ENCODE measurements around the gene MTTP. TPM values are rescaled to one million over a fixed set of nuclear protein-coding genes. Genes with fewer than 3 reads are reported as not detected.
"Not testable (repeated sequence)": the region's sequence is repeated elsewhere in the genome, so short reads cannot be mapped to it uniquely, and the experiment has no call there.

The MTTP gene
- 100 to 1,000 TPM; 108 to 429 (median 220) TPM for polyA plus RNA-seq
- long read RNA-seq, donor 1, full-length matches to known transcripts, result 153 of 378 reads
- long read RNA-seq, donor 1, partial matches to known transcripts, result 217 of 378 reads
- long read RNA-seq, donor 1, other reads (novel, unspliced or antisense), result 8 of 378 reads
- long read RNA-seq, donor 2, full-length matches to known transcripts, result 61 of 87 reads
- long read RNA-seq, donor 2, partial matches to known transcripts, result 26 of 87 reads
- long read RNA-seq, donor 2, other reads (novel, unspliced or antisense), result 0 of 87 reads
- long read RNA-seq, donor 3, full-length matches to known transcripts, result 21 of 43 reads
- long read RNA-seq, donor 3, partial matches to known transcripts, result 22 of 43 reads
- long read RNA-seq, donor 3, other reads (novel, unspliced or antisense), result 0 of 43 reads
- long read RNA-seq, donor 4, result 0 reads
- long read RNA-seq, donor 5, full-length matches to known transcripts, result 9 of 9 reads
- long read RNA-seq, donor 5, partial matches to known transcripts, result 0 of 9 reads
- long read RNA-seq, donor 5, other reads (novel, unspliced or antisense), result 0 of 9 reads
- long read RNA-seq, donor 6, full-length matches to known transcripts, result 93 of 166 reads
- long read RNA-seq, donor 6, partial matches to known transcripts, result 73 of 166 reads
- long read RNA-seq, donor 6, other reads (novel, unspliced or antisense), result 0 of 166 reads
- long read RNA-seq, donor 7, result 0 reads
- long read RNA-seq, donor 8, result 0 reads
- long read RNA-seq, donor 9, full-length matches to known transcripts, result 15 of 59 reads
- long read RNA-seq, donor 9, partial matches to known transcripts, result 44 of 59 reads
- long read RNA-seq, donor 9, other reads (novel, unspliced or antisense), result 0 of 59 reads
- long read RNA-seq, donor 10, full-length matches to known transcripts, result 19 of 24 reads
- long read RNA-seq, donor 10, partial matches to known transcripts, result 5 of 24 reads
- long read RNA-seq, donor 10, other reads (novel, unspliced or antisense), result 0 of 24 reads

DNA sequence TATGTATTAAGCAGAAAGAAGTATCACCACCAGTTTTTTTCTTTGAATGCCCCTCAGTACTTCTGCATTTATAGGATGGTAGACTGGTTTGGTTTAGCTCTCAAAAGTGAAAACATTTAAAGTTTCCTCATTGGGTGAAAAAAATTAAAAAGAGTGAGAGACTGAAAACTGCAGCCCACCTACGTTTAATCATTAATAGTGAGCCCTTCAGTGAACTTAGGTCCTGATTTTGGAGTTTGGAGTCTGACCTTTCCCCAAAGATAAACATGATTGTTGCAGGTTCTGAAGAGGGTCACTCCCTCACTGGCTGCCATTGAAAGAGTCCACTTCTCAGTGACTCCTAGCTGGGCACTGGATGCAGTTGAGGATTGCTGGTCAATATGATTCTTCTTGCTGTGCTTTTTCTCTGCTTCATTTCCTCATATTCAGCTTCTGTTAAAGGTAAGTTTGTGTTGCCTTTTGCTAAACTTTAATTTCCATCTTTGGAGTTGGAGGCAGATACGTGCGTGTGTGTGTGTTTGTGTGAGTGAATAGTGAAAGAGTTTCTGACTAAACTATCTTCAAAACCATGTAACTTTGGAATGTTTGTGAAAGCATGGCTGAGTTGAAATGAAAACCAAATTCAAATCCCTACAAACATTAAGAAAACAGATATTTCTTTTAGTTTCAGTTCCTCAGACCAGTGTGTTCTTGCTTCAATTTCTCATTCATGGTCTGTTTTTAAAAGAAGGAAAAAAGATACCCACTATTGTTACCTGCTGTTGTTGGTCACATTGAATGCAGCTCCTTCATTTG lies at the start of gene MTTP:
MTTP (plus strand) TSS at position 295 of the 795 bp plus-strand sequence; CDS start at position 381, 86 bp downstream.
- WGBS, 3 donors, result 14 to 54% (median 21%) methylated on average over 3 of the region's 3 CpGs
- no peaks in the 10 kb centered on the region for H3K9me3 ChIP-seq (ENCODE audit: control insufficient read depth in 2 of 2, insufficient read depth in 1 of 2, low read depth in 1 of 2, low read length in 1 of 2)
- FAIRE-seq, result no peak
- DNase-seq, result peak; percentile 81 to 85
- peak within 1 kb of the TSS; percentile 36 to 92 (median 76) for H3K27ac ChIP-seq (ENCODE audit: low read depth in 1 of 3, low read length in 2 of 3)
- peak within 1 kb of the TSS in 2 of 3 donors; percentile 48 to 54 for H3K4me3 ChIP-seq (ENCODE audit: low read depth in 1 of 3, low read length in 3 of 3)
- H3K27me3 ChIP-seq (ENCODE audit: control insufficient read depth in 3 of 3, insufficient read depth in 3 of 3, low read length in 3 of 3), result no peaks in the 10 kb centered on the region
- peaks cover 0 to 6% (median 0%) of the 10 kb centered on the region in 3 donors for H3K36me3 ChIP-seq (ENCODE audit: control insufficient read depth in 3 of 3, insufficient read depth in 2 of 3, low read depth in 1 of 3, low read length in 3 of 3)
- peaks cover 0 to 16% (median 0%) of the 10 kb centered on the region in 3 donors for H3K4me1 ChIP-seq (ENCODE audit: control insufficient read depth in 3 of 3, insufficient read depth in 2 of 3, low read depth in 1 of 3, low read length in 2 of 3)

DNA sequence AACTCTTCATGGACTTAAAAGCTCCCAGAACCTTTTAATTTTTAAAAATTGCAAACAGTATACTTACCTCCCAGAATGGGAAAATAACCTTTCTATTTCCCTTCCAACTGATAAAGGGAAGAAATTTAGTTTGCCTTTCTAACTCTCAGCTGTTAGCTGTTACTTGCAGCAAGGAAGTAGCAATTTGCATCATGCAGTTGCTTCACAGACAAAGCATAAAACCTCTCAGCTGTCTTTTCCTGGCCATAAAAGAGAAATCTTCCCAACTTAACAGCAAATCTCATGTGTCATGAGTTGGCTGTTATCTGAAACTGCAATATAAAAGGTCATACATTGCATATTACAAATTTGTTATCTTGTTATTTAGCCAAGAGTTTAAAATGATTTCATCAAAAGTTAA lies 45.4 kb upstream of the MTTP start:
- H3K36me3 ChIP-seq (ENCODE audit: control insufficient read depth in 3 of 3, insufficient read depth in 2 of 3, low read depth in 1 of 3, low read length in 3 of 3), result no peaks in the 10 kb centered on the region
- H3K4me3 ChIP-seq (ENCODE audit: low read depth in 1 of 3, low read length in 3 of 3), result no peak overlapping the region
- no peaks in the 10 kb centered on the region for H3K9me3 ChIP-seq (ENCODE audit: control insufficient read depth in 2 of 2, insufficient read depth in 1 of 2, low read depth in 1 of 2, low read length in 1 of 2)
- DNase-seq (peak in 1 of 2 donors; percentile 48), FAIRE-seq (no peak)
- no peak overlapping the region for H3K27ac ChIP-seq (ENCODE audit: low read depth in 1 of 3, low read length in 2 of 3)
- H3K4me1 ChIP-seq (ENCODE audit: control insufficient read depth in 3 of 3, insufficient read depth in 2 of 3, low read depth in 1 of 3, low read length in 2 of 3), result no peaks in the 10 kb centered on the region
- no peaks in the 10 kb centered on the region for H3K27me3 ChIP-seq (ENCODE audit: control insufficient read depth in 3 of 3, insufficient read depth in 3 of 3, low read length in 3 of 3)

DNA sequence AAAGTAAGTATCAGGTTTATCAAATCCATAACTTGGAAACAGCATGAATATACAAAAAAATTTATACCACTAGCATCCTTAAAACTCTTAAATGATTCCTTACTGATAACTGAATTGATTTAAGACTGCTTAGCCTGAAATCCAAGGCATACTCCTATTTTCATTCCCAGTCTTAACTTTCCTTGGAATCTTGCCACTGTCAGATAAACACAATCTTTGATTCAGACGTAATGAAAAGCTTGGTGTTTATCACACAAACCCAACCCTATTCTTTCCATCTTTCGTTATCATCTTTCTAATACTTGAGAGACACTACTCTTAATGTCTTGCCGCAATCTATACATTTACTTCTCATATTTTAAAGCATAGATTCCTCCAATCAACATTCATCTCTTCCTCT lies 44.7 kb upstream of the MTTP start:
- no peaks in the 10 kb centered on the region for H3K4me1 ChIP-seq (ENCODE audit: control insufficient read depth in 3 of 3, insufficient read depth in 2 of 3, low read depth in 1 of 3, low read length in 2 of 3)
- H3K36me3 ChIP-seq (ENCODE audit: control insufficient read depth in 3 of 3, insufficient read depth in 2 of 3, low read depth in 1 of 3, low read length in 3 of 3), result no peaks in the 10 kb centered on the region
- FAIRE-seq (no peak), DNase-seq (no peak)
- H3K27me3 ChIP-seq (ENCODE audit: control insufficient read depth in 3 of 3, insufficient read depth in 3 of 3, low read length in 3 of 3), result no peaks in the 10 kb centered on the region
- WGBS, 3 donors, result 36 to 51% (median 49%) methylated on average over 3 of the region's 3 CpGs
- no peak overlapping the region for H3K4me3 ChIP-seq (ENCODE audit: low read depth in 1 of 3, low read length in 3 of 3)
- no peaks in the 10 kb centered on the region for H3K9me3 ChIP-seq (ENCODE audit: control insufficient read depth in 2 of 2, insufficient read depth in 1 of 2, low read depth in 1 of 2, low read length in 1 of 2)
- H3K27ac ChIP-seq (ENCODE audit: low read depth in 1 of 3, low read length in 2 of 3), result no peak overlapping the region

DNA sequence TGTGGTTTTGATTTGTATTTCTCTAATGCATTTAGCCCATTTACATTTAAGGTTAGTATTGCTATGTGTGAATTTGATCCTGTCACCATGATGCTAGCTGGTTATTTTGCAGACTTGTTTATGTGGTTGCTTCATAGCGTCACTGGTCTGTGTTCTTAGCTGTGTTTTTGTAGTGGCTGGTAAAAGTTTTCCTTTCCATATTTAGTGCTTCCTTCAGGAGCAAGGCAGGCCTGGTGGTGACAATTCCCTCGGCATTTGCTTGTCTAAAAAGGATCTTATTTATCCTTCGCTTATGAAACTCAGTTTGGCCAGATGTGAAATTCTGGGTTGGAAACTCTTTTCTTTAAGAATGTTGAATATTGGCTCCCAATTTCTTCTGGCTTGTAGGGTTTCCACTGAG lies 39.9 kb upstream of the MTTP start:
- not testable (repeated sequence) for H3K27ac ChIP-seq (ENCODE audit: low read depth in 1 of 3, low read length in 2 of 3); H3K27me3 ChIP-seq (ENCODE audit: control insufficient read depth in 3 of 3, insufficient read depth in 3 of 3, low read length in 3 of 3); DNase-seq; H3K4me3 ChIP-seq (ENCODE audit: low read depth in 1 of 3, low read length in 3 of 3); H3K36me3 ChIP-seq (ENCODE audit: control insufficient read depth in 3 of 3, insufficient read depth in 2 of 3, low read depth in 1 of 3, low read length in 3 of 3); FAIRE-seq; H3K9me3 ChIP-seq (ENCODE audit: control insufficient read depth in 2 of 2, insufficient read depth in 1 of 2, low read depth in 1 of 2, low read length in 1 of 2)
- 81 to 95% (median 91%) methylated on average over 3 of the region's 3 CpGs for WGBS, 3 donors
- peaks cover 5 to 27% (median 6%) of the 10 kb centered on the region in 3 donors for H3K4me1 ChIP-seq (ENCODE audit: control insufficient read depth in 3 of 3, insufficient read depth in 2 of 3, low read depth in 1 of 3, low read length in 2 of 3)

DNA sequence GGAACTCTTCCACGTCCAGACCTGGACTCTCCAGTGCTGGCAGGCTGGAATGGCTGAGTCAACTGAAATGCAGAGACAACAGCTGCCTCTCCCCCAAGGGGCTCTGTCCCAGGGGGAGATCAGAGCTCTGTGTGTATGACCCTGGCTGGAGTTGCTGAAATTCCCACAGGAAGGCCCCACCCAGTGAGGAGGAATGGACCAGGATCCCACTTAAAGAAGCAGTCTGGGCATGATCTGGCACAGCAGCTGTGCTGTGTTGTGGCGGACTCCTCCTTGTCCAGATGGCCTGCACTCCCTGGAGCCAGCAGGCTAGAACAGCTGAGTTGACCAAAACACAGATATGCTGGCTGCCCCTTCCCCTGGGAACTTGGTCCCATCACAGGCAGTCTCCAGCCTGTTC lies 38.4 kb upstream of the MTTP start:
- H3K9me3 ChIP-seq (ENCODE audit: control insufficient read depth in 2 of 2, insufficient read depth in 1 of 2, low read depth in 1 of 2, low read length in 1 of 2), result no peaks in the 10 kb centered on the region
- DNase-seq (peak in 1 of 2 donors; percentile 16), FAIRE-seq (no peak)
- peaks cover 5 to 36% (median 9%) of the 10 kb centered on the region in 3 donors for H3K4me1 ChIP-seq (ENCODE audit: control insufficient read depth in 3 of 3, insufficient read depth in 2 of 3, low read depth in 1 of 3, low read length in 2 of 3)
- no peak overlapping the region for H3K27ac ChIP-seq (ENCODE audit: low read depth in 1 of 3, low read length in 2 of 3)
- H3K4me3 ChIP-seq (ENCODE audit: low read depth in 1 of 3, low read length in 3 of 3), result no peak overlapping the region
- WGBS, 3 donors, result 35 to 71% (median 58%) methylated on average over 2 of the region's 2 CpGs
- no peaks in the 10 kb centered on the region for H3K36me3 ChIP-seq (ENCODE audit: control insufficient read depth in 3 of 3, insufficient read depth in 2 of 3, low read depth in 1 of 3, low read length in 3 of 3)
- H3K27me3 ChIP-seq (ENCODE audit: control insufficient read depth in 3 of 3, insufficient read depth in 3 of 3, low read length in 3 of 3), result no peaks in the 10 kb centered on the region

DNA sequence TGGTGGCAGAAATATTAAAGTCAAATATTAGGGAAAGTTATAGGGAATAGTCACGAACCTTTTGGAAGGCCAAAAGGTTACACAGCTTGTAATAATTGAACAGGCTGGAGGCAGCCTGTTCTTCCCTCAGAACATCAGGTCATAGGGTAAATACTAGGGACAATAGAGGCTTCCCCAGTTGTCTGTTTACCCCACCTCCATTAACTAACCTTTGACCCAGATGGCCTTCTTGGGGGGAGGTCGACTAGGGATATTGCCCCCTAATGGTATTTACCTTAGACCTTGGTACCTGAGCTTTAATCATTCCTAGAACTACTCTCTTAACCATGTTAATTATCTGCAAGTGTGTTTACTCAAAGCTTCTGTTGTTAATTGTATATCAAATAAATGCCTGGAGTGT lies 37.8 kb upstream of the MTTP start:
- Histone ChIP-seq H3K9me3 (ENCODE audit: control insufficient read depth in 2 of 2, insufficient read depth in 1 of 2, low read depth in 1 of 2, low read length in 1 of 2) (no peaks in the 10 kb centered on the region), H3K4me1 (ENCODE audit: control insufficient read depth in 3 of 3, insufficient read depth in 2 of 3, low read depth in 1 of 3, low read length in 2 of 3) (peaks cover 5 to 37% (median 9%) of the 10 kb centered on the region in 3 donors), H3K36me3 (ENCODE audit: control insufficient read depth in 3 of 3, insufficient read depth in 2 of 3, low read depth in 1 of 3, low read length in 3 of 3) (no peaks in the 10 kb centered on the region), H3K27me3 (ENCODE audit: control insufficient read depth in 3 of 3, insufficient read depth in 3 of 3, low read length in 3 of 3) (no peaks in the 10 kb centered on the region), H3K4me3 (ENCODE audit: low read depth in 1 of 3, low read length in 3 of 3) (no peak overlapping the region), H3K27ac (ENCODE audit: low read depth in 1 of 3, low read length in 2 of 3) (no peak overlapping the region)
- FAIRE-seq, result no peak
- 22 to 52% (median 28%) methylated on average over 2 of the region's 2 CpGs for WGBS, 3 donors
- peak; percentile 32 to 35 for DNase-seq

DNA sequence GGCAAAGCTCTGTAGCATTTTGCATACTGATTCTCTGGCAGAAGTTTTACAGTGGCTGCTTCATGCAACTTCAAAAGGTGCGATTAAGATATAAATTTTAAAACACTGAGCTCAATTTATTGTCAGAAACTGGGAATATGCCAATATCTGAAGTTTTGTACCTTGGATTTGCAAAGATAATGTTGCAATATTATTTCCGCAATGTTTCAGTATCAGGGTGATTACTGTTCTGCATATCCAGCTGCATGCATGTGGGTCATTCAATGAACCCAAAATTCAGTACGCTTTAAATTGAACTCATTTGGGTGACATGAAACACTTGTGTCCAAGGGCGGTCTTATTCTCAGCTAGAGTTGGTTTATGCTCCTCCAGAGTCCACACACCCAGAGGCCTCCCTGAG lies 37.0 kb upstream of the MTTP start:
- FAIRE-seq (no peak), DNase-seq (no peak)
- H3K4me1 ChIP-seq (ENCODE audit: control insufficient read depth in 3 of 3, insufficient read depth in 2 of 3, low read depth in 1 of 3, low read length in 2 of 3), result peaks cover 5 to 37% (median 9%) of the 10 kb centered on the region in 3 donors
- 40 to 57% (median 55%) methylated on average over 4 of the region's 4 CpGs for WGBS, 3 donors
- H3K9me3 ChIP-seq (ENCODE audit: control insufficient read depth in 2 of 2, insufficient read depth in 1 of 2, low read depth in 1 of 2, low read length in 1 of 2), result no peaks in the 10 kb centered on the region
- H3K36me3 ChIP-seq (ENCODE audit: control insufficient read depth in 3 of 3, insufficient read depth in 2 of 3, low read depth in 1 of 3, low read length in 3 of 3), result no peaks in the 10 kb centered on the region
- H3K4me3 ChIP-seq (ENCODE audit: low read depth in 1 of 3, low read length in 3 of 3), result no peak overlapping the region
- no peaks in the 10 kb centered on the region for H3K27me3 ChIP-seq (ENCODE audit: control insufficient read depth in 3 of 3, insufficient read depth in 3 of 3, low read length in 3 of 3)
- H3K27ac ChIP-seq (ENCODE audit: low read depth in 1 of 3, low read length in 2 of 3), result peak overlapping the region in 1 of 3 donors; percentile 23
